GOT3 (cell line): ENCODE results near the gene PLEKHA1.

Experiments
- DNase-seq: peaks from one replicate; lab custom pipeline; 2025; ENCODE audit warnings: mixed read lengths; lab: John Stamatoyannopoulos, UW

PLEKHA1 gene

GRCh38 chr10:122422266-122422989 is 47.9 kb downstream of the PLEKHA1 start:
- no peak for DNase-seq

- no peak for DNase-seq
Observed at GRCh38 chr10:122424059-122424458, 49.6 kb downstream of the PLEKHA1 start.

GRCh38 chr10:122426829-122427228 is 52.3 kb downstream of the PLEKHA1 start:
- no peak for DNase-seq

- no peak for DNase-seq
Observed at GRCh38 chr10:122427280-122427679, 52.8 kb downstream of the PLEKHA1 start.

GRCh38 chr10:122435212-122435827 is 60.8 kb downstream of the PLEKHA1 start:
- no peak for DNase-seq

- DNase-seq: no peak
Observed at GRCh38 chr10:122441961-122442360, 67.5 kb downstream of the PLEKHA1 start.

GRCh38 chr10:122445469-122445868 is 71.0 kb downstream of the PLEKHA1 start:
- DNase-seq: no peak

GRCh38 chr10:122445904-122446303 is 71.4 kb downstream of the PLEKHA1 start:
- no peak for DNase-seq

GRCh38 chr10:122446668-122447423 is 72.3 kb downstream of the PLEKHA1 start:
- DNase-seq: no peak

GRCh38 chr10:122448600-122448999 is 74.1 kb downstream of the PLEKHA1 start:
- DNase-seq: no peak

GRCh38 chr10:122449153-122449552 is 74.6 kb downstream of the PLEKHA1 start:
- DNase-seq: no peak

GRCh38 chr10:122450353-122450990 is 76.0 kb downstream of the PLEKHA1 start:
- DNase-seq: no peak

- no peak for DNase-seq
Observed at GRCh38 chr10:122454071-122454470, 79.6 kb downstream of the PLEKHA1 start.

GRCh38 chr10:122454603-122455080 is 80.1 kb downstream of the PLEKHA1 start, which contains the start of gene ARMS2:
ARMS2 (plus strand) TSS chr10:122454653; CDS start chr10:122454728, 75 bp downstream.
- DNase-seq: no peak

- no peak for DNase-seq
Observed at GRCh38 chr10:122455376-122456079, 81.0 kb downstream of the PLEKHA1 start.

GRCh38 chr10:122457934-122458333 is 83.4 kb downstream of the PLEKHA1 start:
- DNase-seq: no peak

GRCh38 chr10:122458693-122459092 is 84.2 kb downstream of the PLEKHA1 start:
- DNase-seq: no peak

- no peak for DNase-seq
Observed at GRCh38 chr10:122459561-122460273, 85.2 kb downstream of the PLEKHA1 start.

- no peak for DNase-seq
Observed at GRCh38 chr10:122460891-122461293, 86.4 kb downstream of the PLEKHA1 start.

GRCh38 chr10:122461367-122461728 is 86.8 kb downstream of the PLEKHA1 start, which contains the start of gene HTRA1:
HTRA1 (plus strand) TSS chr10:122461553; CDS start chr10:122461653, 100 bp downstream.
- DNase-seq: no peak
